ENCODE data around the gene SLC6A3. TPM values are rescaled to one million over a fixed set of nuclear protein-coding genes. Genes with fewer than 3 reads are reported as not detected.

SLC6A3 gene
- total and polyA plus RNA-seq, 7 donors = under 0.01 to 0.01 TPM; not detected in 5

GRCh38 chr5:1392801-1393565 is 52.3 kb downstream of the SLC6A3 start:
- peaks cover 3 to 71% (median 17%) of the 10 kb centered on the region in 3 donors for H3K27me3 ChIP-seq (ENCODE audit: insufficient read depth in 3 of 3, low read length in 2 of 3)

GRCh38 chr5:1392261-1392660 is 53.0 kb downstream of the SLC6A3 start:
- Histone ChIP-seq H3K27ac (no peak overlapping the region), H3K4me1 (no peaks in the 10 kb centered on the region), H3K9me3 (no peaks in the 10 kb centered on the region), H3K4me3 (no peak overlapping the region), H3K36me3 (ENCODE audit: insufficient read depth in 1 of 2, low read depth in 1 of 2) (no peaks in the 10 kb centered on the region), H3K27me3 (ENCODE audit: insufficient read depth in 3 of 3, low read length in 2 of 3) (peaks cover 3 to 74% (median 18%) of the 10 kb centered on the region in 3 donors)
- WGBS, 3 donors = 77 to 79% (median 78%) methylated on average over 10 to 11 of the region's 11 CpGs
- ATAC-seq (no peak), DNase-seq (peak in 1 of 2 donors; percentile 23)
- intact Hi-C loops (cut with DNase I) = no loop called here
- no peak for TF ChIP-seq CTCF (IDR thresholded peaks at IDR 0.05)

More at GRCh38 chr5:1392801-1393565, 52.3 kb downstream of the SLC6A3 start:
- 56 to 62% (median 59%) methylated on average over 22 of the region's 22 CpGs for WGBS, 3 donors
- Histone ChIP-seq H3K4me1 (no peaks in the 10 kb centered on the region), H3K4me3 (no peak overlapping the region), H3K9me3 (no peaks in the 10 kb centered on the region), H3K27ac (no peak overlapping the region), H3K36me3 (ENCODE audit: insufficient read depth in 1 of 2, low read depth in 1 of 2) (no peaks in the 10 kb centered on the region)
- intact Hi-C loops (cut with DNase I) = no loop called here
- ATAC-seq = no peak
- TF ChIP-seq CTCF (IDR thresholded peaks at IDR 0.05) = no peak
- DNase-seq = peak in 1 of 2 donors; percentile 34

- Histone ChIP-seq H3K27me3 (ENCODE audit: insufficient read depth in 3 of 3, low read length in 2 of 3) (peaks cover 3 to 80% (median 22%) of the 10 kb centered on the region in 3 donors), H3K27ac (no peak overlapping the region), H3K4me3 (no peak overlapping the region), H3K36me3 (ENCODE audit: insufficient read depth in 1 of 2, low read depth in 1 of 2) (no peaks in the 10 kb centered on the region), H3K9me3 (no peaks in the 10 kb centered on the region), H3K4me1 (no peaks in the 10 kb centered on the region)
- DNase-seq (peak in 1 of 2 donors; percentile 21), ATAC-seq (no peak)
- TF ChIP-seq CTCF (IDR thresholded peaks at IDR 0.05) = no peak
- WGBS, 3 donors = 70 to 78% (median 70%) methylated on average over 11 of the region's 11 CpGs
- intact Hi-C loops (cut with DNase I) = no loop called here
Measured at GRCh38 chr5:1391691-1392090, 53.5 kb downstream of the SLC6A3 start.

GRCh38 chr5:1390861-1391600 is 54.2 kb downstream of the SLC6A3 start:
- intact Hi-C loops (cut with DNase I) = no loop called here
- H3K9me3 ChIP-seq = no peaks in the 10 kb centered on the region
- no peaks in the 10 kb centered on the region for H3K36me3 ChIP-seq (ENCODE audit: insufficient read depth in 1 of 2, low read depth in 1 of 2)
- TF ChIP-seq CTCF (IDR thresholded peaks at IDR 0.05) = no peak
- DNase-seq (peak in 1 of 2 donors; percentile 39), ATAC-seq (no peak)
- no peaks in the 10 kb centered on the region for H3K4me1 ChIP-seq
- no peak overlapping the region for H3K27ac ChIP-seq
- 57 to 64% (median 58%) methylated on average over 21 of the region's 21 CpGs for WGBS, 3 donors
- H3K4me3 ChIP-seq = no peak overlapping the region
- peaks cover 3 to 82% (median 28%) of the 10 kb centered on the region in 3 donors for H3K27me3 ChIP-seq (ENCODE audit: insufficient read depth in 3 of 3, low read length in 2 of 3)
